ENCODE results near the gene MTRR. TPM values are rescaled to one million over a fixed set of nuclear protein-coding genes. Genes with fewer than 3 reads are reported as not detected.
A peak's percentile ranks its signal among the peaks of the same experiment; 100 is the strongest.

MTRR gene
- polyA plus RNA-seq, 1 experiment = 44.1 TPM

- ChIA-PET CTCF (interaction anchor here (0.8 to 1.7 kb wide), 4 partner anchors 11 to 31 kb away, joined by 3 to 10 read pairs (median 4); no protein-coding TSS in a partner anchor), POLR2A (no interaction called here)
- peaks cover under 1% of the 10 kb centered on the region for H3K9me3 ChIP-seq (ENCODE audit: control insufficient read depth, insufficient read depth, low read length)
- no peak for TF ChIP-seq CTCF (IDR thresholded peaks at IDR 0.05; ENCODE audit: low read depth, low read length)
- H3K27ac ChIP-seq (ENCODE audit: low read depth, low read length) = no peak overlapping the region
- H3K4me3 ChIP-seq (ENCODE audit: low read depth, low read length) = no peak overlapping the region
- no peak for DNase-seq (ENCODE audit: low read depth, low spot score)
- no peaks in the 10 kb centered on the region for H3K27me3 ChIP-seq (ENCODE audit: control insufficient read depth, insufficient read depth, low read length)
These were observed 48.5 kb downstream of the MTRR start for GRCh38 chr5:7917130-7918123.

- CTCF ChIA-PET = interaction anchor here (1.4 to 3.7 kb wide), 4 partner anchors 16 to 1618 kb away, joined by 4 to 32 read pairs (median 5); no protein-coding TSS in a partner anchor
These were observed 57.2 kb downstream of the MTRR start for GRCh38 chr5:7925961-7926695.

GRCh38 chr5:7926720-7927119 lies 57.8 kb downstream of the MTRR start:
- peak overlapping the region; percentile 86 for H3K27ac ChIP-seq (ENCODE audit: low read depth, low read length)
- ChIA-PET CTCF (interaction anchor here (1.4 to 3.7 kb wide), 3 partner anchors 17 to 1617 kb away, joined by 4 to 32 read pairs (median 5); no protein-coding TSS in a partner anchor), POLR2A (interaction anchor here (1.0 kb wide), 2 partner anchors 1121 to 1134 kb away, joined by 3 read pairs; no protein-coding TSS in a partner anchor)
- TF ChIP-seq CTCF (IDR thresholded peaks at IDR 0.05; ENCODE audit: low read depth, low read length) = no peak
- DNase-seq (ENCODE audit: low read depth, low spot score) = no peak
- peaks cover 5% of the 10 kb centered on the region for H3K27me3 ChIP-seq (ENCODE audit: control insufficient read depth, insufficient read depth, low read length)
- no peak overlapping the region for H3K4me3 ChIP-seq (ENCODE audit: low read depth, low read length)
- no peaks in the 10 kb centered on the region for H3K9me3 ChIP-seq (ENCODE audit: control insufficient read depth, insufficient read depth, low read length)

More at GRCh38 chr5:7925961-7926695, 57.2 kb downstream of the MTRR start:
- Histone ChIP-seq H3K4me3 (ENCODE audit: low read depth, low read length) (no peak overlapping the region), H3K27ac (ENCODE audit: low read depth, low read length) (peak overlapping the region; percentile 86), H3K9me3 (ENCODE audit: control insufficient read depth, insufficient read depth, low read length) (no peaks in the 10 kb centered on the region), H3K27me3 (ENCODE audit: control insufficient read depth, insufficient read depth, low read length) (peaks cover 5% of the 10 kb centered on the region)
- DNase-seq (ENCODE audit: low read depth, low spot score) = peak; percentile 81
- POLR2A ChIA-PET = interaction anchor here (1.0 kb wide), 2 partner anchors 1121 to 1135 kb away, joined by 3 read pairs; no protein-coding TSS in a partner anchor
- TF ChIP-seq CTCF (IDR thresholded peaks at IDR 0.05; ENCODE audit: low read depth, low read length) = 0 out of 2 replicates have a peak, but pooled peaks have one; percentile 9

- Histone ChIP-seq H3K9me3 (ENCODE audit: control insufficient read depth, insufficient read depth, low read length) (peaks cover 3% of the 10 kb centered on the region; the same call in 1 of the 2 replicates), H3K4me3 (ENCODE audit: low read depth, low read length) (no peak overlapping the region), H3K27me3 (ENCODE audit: control insufficient read depth, insufficient read depth, low read length) (peaks cover 5% of the 10 kb centered on the region), H3K27ac (ENCODE audit: low read depth, low read length) (no peak overlapping the region)
- peak; percentile 82 for TF ChIP-seq CTCF (IDR thresholded peaks at IDR 0.05; ENCODE audit: low read depth, low read length)
- CTCF ChIA-PET = interaction anchor here (0.6 to 3.7 kb wide), 16 partner anchors 9 to 1450 kb away, joined by 3 to 32 read pairs (median 4); no protein-coding TSS in a partner anchor
- POLR2A ChIA-PET = no interaction called here
- DNase-seq (ENCODE audit: low read depth, low spot score) = peak; percentile 8
These were observed 58.8 kb downstream of the MTRR start for GRCh38 chr5:7927466-7928375.

Measured in AG04450 (cell line).